HepG2 (cell line): ENCODE results near the gene TLE5. TPM values are rescaled to one million over a fixed set of nuclear protein-coding genes. Genes with fewer than 3 reads are reported as not detected.
A peak's percentile ranks its signal among the peaks of the same experiment; 100 is the strongest.

ENCODE experiments used
- ATAC-seq: fragments of 200-7000 bp; cut with Tn5 transposase; 3 replicates; pipeline ENCODE4 v1.9.1; 2020; ENCODE audit warnings: mild to moderate bottlenecking, moderate library complexity
- BruUV-seq: library from RNA; stranded (reverse); fragments of 400-500 nt; replicated peaks from 2 replicates; lab custom pipeline; 2021; lab: Mats Ljungman, UMichigan
- CTCF ChIA-PET: fragments of 300-600 bp; formaldehyde crosslinking; extraction: SDS; loops from one replicate; lab custom pipeline; 2021; ENCODE audit warnings: low total read pairs, inconsistent platforms, low intra/inter-chr PET ratio; lab: Yijun Ruan, JAX
- POLR2A ChIA-PET: fragments of 350-600 bp; sonication (Branson Sonifier 250); formaldehyde crosslinking; loops from one replicate; lab custom pipeline; 2020; ENCODE audit warnings: antibody characterized with exemption, inconsistent platforms; lab: Yijun Ruan, JAX
- DNase-seq: peaks from one replicate; pipeline ENCODE4 v3.0.0-alpha.2; 2015; ENCODE audit warnings: low spot score
- FAIRE-seq: peaks from 3 replicates; lab custom pipeline; 2011; peaks lifted over from hg19 to GRCh38; lab: Jason Lieb, UNC
- H2AFZ ChIP-seq: one replicate; pipeline ENCODE4 v1.6.1; 2011; ENCODE audit warnings: low read length, inconsistent platforms
- H3K27ac ChIP-seq: fragments of 300-600 bp; 3 replicates; pipeline ENCODE4 v1.8.0; 2011; ENCODE audit warnings: mixed run types, mild to moderate bottlenecking, mixed read lengths, low read length, inconsistent platforms; ENCODE audit not compliant: insufficient read depth; ENCODE audit errors: extremely low read length
- H3K27me3 ChIP-seq, 2 experiments: fragments of 200-600 bp in 1 of 2; 2 replicates in 1 of 2; 3 replicates in 1 of 2; pipeline versions ENCODE4 v1.6.0 to v1.8.0; 2011; ENCODE audit warnings: low read length in 2 of 2, mild to moderate bottlenecking in 2 of 2, moderate library complexity in 2 of 2, inconsistent platforms in 1 of 2; ENCODE audit not compliant: insufficient read depth in 2 of 2, control insufficient read depth in 1 of 2
- H3K36me3 ChIP-seq, 2 experiments: fragments of 200-600 bp in 1 of 2; replicated peaks in 1 of 2; 2 replicates in 1 of 2; 3 replicates in 1 of 2; pipeline versions ENCODE4 v1.5.1 to v1.8.0; 2011; ENCODE audit warnings: low read length in 2 of 2, inconsistent platforms in 1 of 2; ENCODE audit not compliant: insufficient read depth in 2 of 2, control insufficient read depth in 1 of 2
- H3K4me1 ChIP-seq: 2 replicates; pipeline ENCODE4 v1.5.1; 2012; ENCODE audit warnings: low read length, inconsistent platforms; ENCODE audit not compliant: insufficient read depth
- H3K4me2 ChIP-seq: 2 replicates; pipeline ENCODE4 v1.6.0; 2011; ENCODE audit warnings: low read depth, low read length, inconsistent platforms
- H3K4me3 ChIP-seq, 3 experiments: fragments of 200-600 bp in 1 of 3; sonication (generic), shearing (Covaris generic) in 1 of 3; replicated peaks in 1 of 3; 2 replicates each; pipeline ENCODE4 v1.5.1; 2011 to 2016; ENCODE audit warnings: low read length in 3 of 3, inconsistent platforms in 2 of 3, low read depth in 2 of 3, mild to moderate bottlenecking in 2 of 3, control low read depth in 1 of 3, mixed read lengths in 1 of 3; ENCODE audit not compliant: insufficient read depth in 1 of 3
- H3K79me2 ChIP-seq: one replicate; pipeline ENCODE4 v1.6.1; 2011; ENCODE audit warnings: low read length, inconsistent platforms; ENCODE audit not compliant: insufficient read depth
- H3K9ac ChIP-seq: 2 replicates; pipeline ENCODE4 v1.6.0; 2011; ENCODE audit warnings: mild to moderate bottlenecking, low read depth, low read length, inconsistent platforms; ENCODE audit not compliant: insufficient read depth
- H3K9me3 ChIP-seq: 2 replicates; pipeline ENCODE4 v1.5.1; 2012; ENCODE audit warnings: mild to moderate bottlenecking, low read length
- H4K20me1 ChIP-seq: 2 replicates; pipeline ENCODE4 v1.6.0; 2011; ENCODE audit warnings: inconsistent platforms, mild to moderate bottlenecking, low read length, moderate library complexity; ENCODE audit not compliant: insufficient read depth
- ATF7 ChIP-seq, 2 experiments: fragments of 450-650 bp in 1 of 2; sonication (generic) in 1 of 2; formaldehyde crosslinking in 1 of 2; IDR thresholded peaks; 2 replicates each; pipeline versions ENCODE4 v1.4.0 to v1.6.1; 2016 to 2020; ENCODE audit warnings: antibody characterized with exemption in 1 of 2, mild to moderate bottlenecking in 1 of 2, missing genetic modification reagents in 1 of 2
- KLF11 ChIP-seq: IDR thresholded peaks from 2 replicates; pipeline ENCODE4 v1.6.1; 2016; ENCODE audit warnings: missing compliant biosample characterization
- MAFK ChIP-seq, 2 experiments: IDR thresholded peaks in 1 of 2; conservative IDR thresholded peaks in 1 of 2; 2 replicates each; pipeline ENCODE4 v1.6.1; 2011; ENCODE audit warnings: improper control_type of control experiment in 2 of 2, low read length in 2 of 2
- MTA1 ChIP-seq: sonication (generic); formaldehyde crosslinking; IDR thresholded peaks from 2 replicates; pipeline ENCODE4 v1.4.0; 2020; ENCODE audit warnings: missing genetic modification reagents, mild to moderate bottlenecking, borderline replicate concordance
- SETDB1 ChIP-seq: sonication (generic); formaldehyde crosslinking; IDR thresholded peaks from 2 replicates; pipeline ENCODE4 v1.5.1; 2020; ENCODE audit warnings: missing genetic modification reagents, mild to moderate bottlenecking, borderline replicate concordance
- ZFX ChIP-seq: sonication (generic); formaldehyde crosslinking; IDR thresholded peaks from 2 replicates; pipeline ENCODE4 v1.4.0; 2020; ENCODE audit warnings: mild to moderate bottlenecking, low read depth, missing genetic modification reagents, moderate library complexity
- ZMAT3 ChIP-seq: sonication (generic); formaldehyde crosslinking; conservative IDR thresholded peaks from 2 replicates; pipeline ENCODE4 v1.7.0; 2021; ENCODE audit warnings: missing genetic modification reagents
- ZNF484 ChIP-seq: sonication (generic); formaldehyde crosslinking; IDR thresholded peaks from 2 replicates; pipeline ENCODE4 v1.5.1; 2020; ENCODE audit warnings: mild to moderate bottlenecking, low read depth, missing genetic modification reagents, borderline replicate concordance
- WGBS: methylation state at CpG from one replicate; pipeline ENCODE4 v1.1.6; 2017; ENCODE audit warnings: low lambda C conversion rate; 5-methylcytosine and 5-hydroxymethylcytosine counted together
- in situ Hi-C: cut with HindIII; loops from 2 replicates; pipeline ENCODE4 v1.10.0; 2017; ENCODE audit warnings: low pct_unique_long_range_greater_than_20kb; ENCODE audit not compliant: extremely low pct_ligation_motif_present
- intact Hi-C: fragments of 100-400 bp; cut with micrococcal nuclease; formaldehyde crosslinking; loops from one replicate; pipeline ENCODE4 v1.10.0; 2022; ENCODE audit not compliant: unreplicated experiment
- polyA plus RNA-seq, 8 experiments: library from polyadenylated mRNA; depleted of rRNA in 3 of 8; stranded (reverse) in 7 of 8; unstranded in 1 of 8; fragments of >200 nt; fragmentation: Illumina TruSeq in 4 of 8; extraction: Trizol in 4 of 8; gene quantifications; 2 replicates each; pipeline versions ENCODE4 v1.2.1 to v1.2.3, GENCODE V29; 2011 to 2016; ENCODE audit warnings: low read depth in 4 of 8, missing spikeins in 1 of 8, mixed read lengths in 1 of 8; ENCODE audit not compliant: insufficient read depth in 1 of 8
- total RNA-seq, 5 experiments: library from RNA; depleted of rRNA; stranded (reverse); fragments of >200 nt; fragmentation: Illumina TruSeq; extraction: Trizol; gene quantifications; 2 replicates each; pipeline ENCODE4 v1.2.3, GENCODE V29; 2016; ENCODE audit warnings: low read depth in 1 of 5
- TF ChIP-seq, protein P1 (sequence below): sonication (generic); formaldehyde crosslinking; IDR thresholded peaks from 2 replicates; pipeline ENCODE4 v1.5.1; 2020; ENCODE audit warnings: mild to moderate bottlenecking, missing genetic modification reagents
- TF ChIP-seq, protein P2 (sequence below): sonication (generic); formaldehyde crosslinking; IDR thresholded peaks from 2 replicates; pipeline ENCODE4 v1.5.0; 2020; ENCODE audit warnings: missing genetic modification reagents, mild to moderate bottlenecking, borderline replicate concordance
- TF ChIP-seq, protein P3 (sequence below): sonication (generic); IDR thresholded peaks from 2 replicates; pipeline ENCODE4 v1.6.1; 2016; ENCODE audit warnings: low read depth, borderline replicate concordance
- TF ChIP-seq, protein P4 (sequence below): sonication (generic); formaldehyde crosslinking; IDR thresholded peaks from 2 replicates; pipeline ENCODE4 v1.4.0; 2020; ENCODE audit warnings: missing genetic modification reagents, borderline replicate concordance

Gene TLE5
- total and polyA plus RNA-seq, 2 of the 13 experiments (the other 11 are each of a cell fraction or from before 2014, with no cell fraction given), result 62.8 to 189 TPM

DNA sequence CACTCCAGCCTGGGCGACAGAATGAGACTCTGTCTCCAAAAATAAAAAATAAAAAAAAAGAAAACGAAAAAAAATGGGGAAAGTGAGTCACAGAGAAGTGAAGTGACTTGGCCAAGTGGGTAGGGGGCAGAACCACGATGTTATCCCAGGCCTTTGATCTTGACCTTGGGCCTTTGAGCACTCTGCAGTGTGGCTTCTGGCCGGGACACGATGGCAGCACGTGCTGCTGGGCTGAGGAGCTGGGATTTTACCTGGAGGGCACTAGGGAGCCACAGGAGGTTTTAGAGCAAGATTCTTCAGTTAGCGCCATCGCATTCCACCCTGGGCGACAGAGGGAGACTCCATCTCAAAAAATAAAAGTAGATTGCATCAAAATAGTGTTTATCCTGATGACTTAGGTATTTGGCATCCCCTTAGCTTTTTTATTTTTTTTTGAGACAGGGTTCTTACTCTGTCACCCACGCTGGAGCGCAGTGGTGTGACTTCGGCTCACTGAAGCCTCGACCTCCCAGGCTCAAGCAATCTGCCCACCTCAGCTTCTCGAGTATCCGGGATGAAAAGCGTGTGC is 4.3 kb upstream of the TLE5 start (continued):
- TF ChIP-seq, protein P1, sequence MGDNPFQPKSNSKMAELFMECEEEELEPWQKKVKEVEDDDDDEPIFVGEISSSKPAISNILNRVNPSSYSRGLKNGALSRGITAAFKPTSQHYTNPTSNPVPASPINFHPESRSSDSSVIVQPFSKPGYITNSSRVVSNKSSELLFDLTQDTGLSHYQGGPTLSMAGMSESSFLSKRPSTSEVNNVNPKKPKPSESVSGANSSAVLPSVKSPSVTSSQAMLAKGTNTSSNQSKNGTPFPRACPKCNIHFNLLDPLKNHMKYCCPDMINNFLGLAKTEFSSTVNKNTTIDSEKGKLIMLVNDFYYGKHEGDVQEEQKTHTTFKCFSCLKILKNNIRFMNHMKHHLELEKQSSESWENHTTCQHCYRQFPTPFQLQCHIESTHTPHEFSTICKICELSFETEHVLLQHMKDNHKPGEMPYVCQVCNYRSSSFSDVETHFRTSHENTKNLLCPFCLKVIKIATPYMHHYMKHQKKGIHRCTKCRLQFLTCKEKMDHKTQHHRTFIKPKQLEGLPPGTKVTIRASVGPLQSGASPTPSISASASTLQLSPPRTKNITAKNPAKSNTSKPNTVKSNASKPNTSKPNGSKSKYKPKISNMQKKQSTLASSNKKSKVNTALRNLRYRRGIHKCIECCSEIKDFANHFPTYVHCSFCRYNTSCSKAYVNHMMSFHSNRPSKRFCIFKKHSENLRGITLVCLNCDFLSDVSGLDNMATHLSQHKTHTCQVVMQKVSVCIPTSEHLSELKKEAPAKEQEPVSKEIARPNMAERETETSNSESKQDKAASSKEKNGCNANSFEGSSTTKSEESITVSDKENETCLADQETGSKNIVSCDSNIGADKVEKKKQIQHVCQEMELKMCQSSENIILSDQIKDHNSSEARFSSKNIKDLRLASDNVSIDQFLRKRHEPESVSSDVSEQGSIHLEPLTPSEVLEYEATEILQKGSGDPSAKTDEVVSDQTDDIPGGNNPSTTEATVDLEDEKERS (CRISPR knock-in tag), result no peak
- TF ChIP-seq KLF11 (CRISPR knock-in tag) (no peak), ZMAT3 (CRISPR knock-in tag) (0 out of 2 replicates have a peak, but pooled peaks have one; percentile 5)
- TF ChIP-seq, protein P2, sequence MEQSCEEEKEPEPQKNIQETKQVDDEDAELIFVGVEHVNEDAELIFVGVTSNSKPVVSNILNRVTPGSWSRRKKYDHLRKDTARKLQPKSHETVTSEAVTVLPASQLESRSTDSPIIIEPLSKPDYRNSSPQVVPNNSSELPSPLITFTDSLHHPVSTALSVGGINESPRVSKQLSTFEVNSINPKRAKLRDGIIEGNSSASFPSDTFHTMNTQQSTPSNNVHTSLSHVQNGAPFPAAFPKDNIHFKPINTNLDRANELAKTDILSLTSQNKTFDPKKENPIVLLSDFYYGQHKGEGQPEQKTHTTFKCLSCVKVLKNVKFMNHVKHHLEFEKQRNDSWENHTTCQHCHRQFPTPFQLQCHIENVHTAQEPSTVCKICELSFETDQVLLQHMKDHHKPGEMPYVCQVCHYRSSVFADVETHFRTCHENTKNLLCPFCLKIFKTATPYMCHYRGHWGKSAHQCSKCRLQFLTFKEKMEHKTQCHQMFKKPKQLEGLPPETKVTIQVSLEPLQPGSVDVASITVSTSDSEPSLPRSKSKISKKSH, result no peak

DNA sequence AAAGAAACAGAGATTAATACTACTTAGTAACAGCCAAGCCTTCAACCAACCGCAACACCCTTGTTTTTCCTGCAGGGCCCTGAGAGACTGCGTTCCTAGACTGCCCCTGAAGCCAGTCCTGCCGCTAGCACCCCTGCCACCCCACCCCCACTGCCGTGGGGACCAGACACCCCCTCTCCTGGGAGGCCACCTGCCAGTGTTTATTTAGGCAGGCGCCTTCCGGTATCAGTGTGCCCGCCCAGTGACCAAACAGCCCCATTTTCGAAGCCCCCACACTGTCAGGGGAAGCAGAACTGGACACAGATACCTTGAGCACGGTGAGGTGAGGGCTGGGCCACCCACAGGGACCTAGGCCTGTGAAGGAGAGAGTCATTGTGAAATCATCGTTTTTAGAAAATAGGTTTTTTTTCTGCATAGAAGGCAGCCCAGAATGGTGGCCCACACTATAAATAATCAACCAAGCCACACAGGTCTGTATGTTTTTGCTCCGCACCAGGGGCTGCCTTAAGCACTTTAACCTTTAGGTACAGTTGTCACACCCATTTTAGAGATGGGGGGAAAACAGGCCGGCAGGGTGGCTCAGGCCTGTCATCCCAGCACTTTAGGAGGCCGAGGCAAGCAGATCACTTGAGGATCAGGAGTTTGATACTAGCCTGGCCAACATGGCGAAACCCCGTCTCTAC is 3.5 kb upstream of the TLE5 start:
- H2AFZ ChIP-seq, result no peak overlapping the region
- H3K27me3 ChIP-seq, result no peaks in the 10 kb centered on the region
- H3K36me3 ChIP-seq, result no peaks in the 10 kb centered on the region
- peak; percentile 37 for FAIRE-seq
- peaks cover 3% of the 10 kb centered on the region for H3K79me2 ChIP-seq
- H3K27ac ChIP-seq, result peak overlapping the region; percentile 51
- peak overlapping the region in 2 of 3 experiments; percentile 12 to 33; a peak in 1 of 6 replicates for H3K4me3 ChIP-seq
- peaks cover 75% of the 10 kb centered on the region for H3K4me1 ChIP-seq
- CTCF ChIA-PET, result no interaction called here
- peak; percentile 65 for ATAC-seq
- peak overlapping the region; percentile 48 for H3K4me2 ChIP-seq
- in situ Hi-C loops (no loop called here), intact Hi-C loops (no loop called here)
- H3K9ac ChIP-seq, result peak overlapping the region; percentile 9; the same call in 1 of the 2 replicates
- peak; percentile 80 for DNase-seq
- WGBS, result 14% methylated on average over 9 of the region's 15 CpGs
- BruUV-seq, result no TSS peak
- POLR2A ChIA-PET, result interaction anchor here (0.6 to 0.7 kb wide), 2 partner anchors 7 to 417 kb away, joined by 3 read pairs; no protein-coding TSS in a partner anchor
- no peaks in the 10 kb centered on the region for H3K9me3 ChIP-seq
- no peaks in the 10 kb centered on the region for H4K20me1 ChIP-seq
- no peak for TF ChIP-seq MAFK (conservative IDR thresholded peaks at IDR 0.05 in 1 of 2, IDR thresholded peaks at IDR 0.05 in 1 of 2; ENCODE audit: low read length in 2 of 2)
- TF ChIP-seq MTA1 (CRISPR knock-in tag), result peak; percentile 87; the same call in 1 of the 2 replicates
- TF ChIP-seq, protein P3, sequence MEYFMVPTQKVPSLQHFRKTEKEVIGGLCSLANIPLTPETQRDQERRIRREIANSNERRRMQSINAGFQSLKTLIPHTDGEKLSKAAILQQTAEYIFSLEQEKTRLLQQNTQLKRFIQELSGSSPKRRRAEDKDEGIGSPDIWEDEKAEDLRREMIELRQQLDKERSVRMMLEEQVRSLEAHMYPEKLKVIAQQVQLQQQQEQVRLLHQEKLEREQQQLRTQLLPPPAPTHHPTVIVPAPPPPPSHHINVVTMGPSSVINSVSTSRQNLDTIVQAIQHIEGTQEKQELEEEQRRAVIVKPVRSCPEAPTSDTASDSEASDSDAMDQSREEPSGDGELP, result peak; percentile 57; the same call in 1 of the 2 replicates
- TF ChIP-seq ZNF484, result no peak
- TF ChIP-seq, protein P4, sequence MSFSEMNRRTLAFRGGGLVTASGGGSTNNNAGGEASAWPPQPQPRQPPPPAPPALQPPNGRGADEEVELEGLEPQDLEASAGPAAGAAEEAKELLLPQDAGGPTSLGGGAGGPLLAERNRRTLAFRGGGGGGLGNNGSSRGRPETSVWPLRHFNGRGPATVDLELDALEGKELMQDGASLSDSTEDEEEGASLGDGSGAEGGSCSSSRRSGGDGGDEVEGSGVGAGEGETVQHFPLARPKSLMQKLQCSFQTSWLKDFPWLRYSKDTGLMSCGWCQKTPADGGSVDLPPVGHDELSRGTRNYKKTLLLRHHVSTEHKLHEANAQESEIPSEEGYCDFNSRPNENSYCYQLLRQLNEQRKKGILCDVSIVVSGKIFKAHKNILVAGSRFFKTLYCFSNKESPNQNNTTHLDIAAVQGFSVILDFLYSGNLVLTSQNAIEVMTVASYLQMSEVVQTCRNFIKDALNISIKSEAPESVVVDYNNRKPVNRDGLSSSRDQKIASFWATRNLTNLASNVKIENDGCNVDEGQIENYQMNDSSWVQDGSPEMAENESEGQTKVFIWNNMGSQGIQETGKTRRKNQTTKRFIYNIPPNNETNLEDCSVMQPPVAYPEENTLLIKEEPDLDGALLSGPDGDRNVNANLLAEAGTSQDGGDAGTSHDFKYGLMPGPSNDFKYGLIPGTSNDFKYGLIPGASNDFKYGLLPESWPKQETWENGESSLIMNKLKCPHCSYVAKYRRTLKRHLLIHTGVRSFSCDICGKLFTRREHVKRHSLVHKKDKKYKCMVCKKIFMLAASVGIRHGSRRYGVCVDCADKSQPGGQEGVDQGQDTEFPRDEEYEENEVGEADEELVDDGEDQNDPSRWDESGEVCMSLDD (CRISPR knock-in tag), result peak; percentile 89
- TF ChIP-seq ATF7 (IDR thresholded peaks at IDR 0.05), result no peak
- no peak for TF ChIP-seq ATF7 (CRISPR knock-in tag; IDR thresholded peaks at IDR 0.05)
- peak; percentile 65 for TF ChIP-seq ZFX
- TF ChIP-seq SETDB1 (CRISPR knock-in tag), result no peak
